Activated CD4-positive, alpha-beta T cell treated with anti-CD3 and anti-CD28 coated beads for 4 hours (primary cell): Measurements from ENCODE around the gene RBBP8NL.

Experiments used
- DNase-seq, 2 donors: peaks; one replicate each; pipeline ENCODE4 v3.0.0-alpha.2; 2020

The RBBP8NL gene

GRCh38 chr20:62461834-62462233, 34.5 kb upstream of the RBBP8NL start:
- no peak for DNase-seq

- no peak for DNase-seq
Measured at GRCh38 chr20:62461157-62461556, 33.8 kb upstream of the RBBP8NL start.

GRCh38 chr20:62460678-62461077, 33.3 kb upstream of the RBBP8NL start:
- DNase-seq, result no peak

- DNase-seq, result no peak
Measured at GRCh38 chr20:62459488-62459887, 32.1 kb upstream of the RBBP8NL start.

GRCh38 chr20:62458275-62459251, 31.2 kb upstream of the RBBP8NL start:
- DNase-seq, result no peak

- DNase-seq, result no peak
Measured at GRCh38 chr20:62457831-62458230, 30.5 kb upstream of the RBBP8NL start.

- no peak for DNase-seq
Measured at GRCh38 chr20:62457098-62457497, 29.8 kb upstream of the RBBP8NL start.

GRCh38 chr20:62455929-62456328, 28.6 kb upstream of the RBBP8NL start:
- DNase-seq, result no peak

GRCh38 chr20:62454904-62455636, 27.7 kb upstream of the RBBP8NL start:
- no peak for DNase-seq

- no peak for DNase-seq
Measured at GRCh38 chr20:62453186-62453808, 26.0 kb upstream of the RBBP8NL start.

- no peak for DNase-seq
Measured at GRCh38 chr20:62452475-62453095, 25.2 kb upstream of the RBBP8NL start.

- DNase-seq, result no peak
Measured at GRCh38 chr20:62451970-62452369, 24.6 kb upstream of the RBBP8NL start.

GRCh38 chr20:62451156-62451767, 23.9 kb upstream of the RBBP8NL start:
- no peak for DNase-seq

GRCh38 chr20:62449951-62450691, 22.8 kb upstream of the RBBP8NL start:
- no peak for DNase-seq

GRCh38 chr20:62448788-62449187, 21.4 kb upstream of the RBBP8NL start:
- DNase-seq, result no peak

- DNase-seq, result no peak
Measured at GRCh38 chr20:62448038-62448437, 20.7 kb upstream of the RBBP8NL start.

GRCh38 chr20:62446888-62447869, 19.8 kb upstream of the RBBP8NL start:
- DNase-seq, result no peak

- no peak for DNase-seq
Measured at GRCh38 chr20:62446481-62446880, 19.1 kb upstream of the RBBP8NL start.

GRCh38 chr20:62445553-62446340, 18.4 kb upstream of the RBBP8NL start:
- DNase-seq, result no peak

GRCh38 chr20:62444286-62444685, 16.9 kb upstream of the RBBP8NL start:
- DNase-seq, result no peak
